Effector memory CD8-positive, alpha-beta T cell (primary cell): ENCODE measurements around the gene DNAH11.
"Not testable (repeated sequence)": the region's sequence is repeated elsewhere in the genome, so short reads cannot be mapped to it uniquely, and the experiment has no call there.

Experiments used
- ATAC-seq: fragments of 150-1000 bp; cut with Tn5 transposase; replicated peaks from 2 replicates; pipeline ENCODE4 v1.10.0; 2021; ENCODE audit warnings: mild to moderate bottlenecking, moderate library complexity
- DNase-seq, 3 experiments: peaks; one replicate each; pipeline ENCODE4 v3.0.0; 2021
- H3K27ac Mint-ChIP-seq, 2 donors: one replicate each; pipeline ENCODE4 v1.8.0; 2022; ENCODE audit warnings: mild to moderate bottlenecking in 2 of 2, mixed read lengths in 2 of 2, moderate library complexity in 2 of 2
- H3K27me3 Mint-ChIP-seq, 2 donors: one replicate each; pipeline ENCODE4 v1.8.0; 2022; ENCODE audit warnings: mixed read lengths in 2 of 2
- H3K36me3 Mint-ChIP-seq: one replicate; pipeline ENCODE4 v1.8.0; 2022; ENCODE audit warnings: mild to moderate bottlenecking, moderate library complexity, mixed read lengths; ENCODE audit not compliant: insufficient read depth
- H3K4me1 Mint-ChIP-seq, 2 donors: one replicate each; pipeline ENCODE4 v1.8.0; 2022; ENCODE audit warnings: low read depth in 2 of 2, mixed read lengths in 2 of 2
- H3K4me3 Mint-ChIP-seq, 2 donors: one replicate each; pipeline ENCODE4 v1.8.0; 2022; ENCODE audit warnings: mild to moderate bottlenecking in 2 of 2, mixed read lengths in 2 of 2, moderate library complexity in 2 of 2
- H3K9me3 Mint-ChIP-seq, 2 donors: one replicate each; pipeline ENCODE4 v1.8.0; 2022; ENCODE audit warnings: mixed read lengths in 2 of 2

Gene DNAH11

DNA sequence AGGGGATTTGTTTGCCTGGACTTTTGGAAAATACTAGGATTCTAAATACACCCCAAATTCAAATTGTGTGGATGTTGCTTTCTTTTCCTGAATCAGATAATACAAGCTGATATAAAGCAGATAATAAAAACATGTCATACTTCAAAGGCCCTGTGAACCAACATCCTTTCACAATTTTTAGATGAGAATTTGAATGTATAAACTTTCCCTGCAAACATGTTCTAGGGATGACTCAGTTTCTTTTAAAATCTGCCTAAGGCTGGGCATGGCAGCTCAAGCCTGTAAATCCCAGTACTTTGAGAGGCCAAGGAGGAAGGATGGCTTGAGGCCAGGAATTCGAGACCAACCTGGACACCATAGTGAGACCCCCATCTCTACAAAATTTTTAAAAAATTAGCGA is 340.7 kb downstream of the DNAH11 start:
- H3K9me3 Mint-ChIP-seq, H3K27ac Mint-ChIP-seq: not testable (repeated sequence)

DNA sequence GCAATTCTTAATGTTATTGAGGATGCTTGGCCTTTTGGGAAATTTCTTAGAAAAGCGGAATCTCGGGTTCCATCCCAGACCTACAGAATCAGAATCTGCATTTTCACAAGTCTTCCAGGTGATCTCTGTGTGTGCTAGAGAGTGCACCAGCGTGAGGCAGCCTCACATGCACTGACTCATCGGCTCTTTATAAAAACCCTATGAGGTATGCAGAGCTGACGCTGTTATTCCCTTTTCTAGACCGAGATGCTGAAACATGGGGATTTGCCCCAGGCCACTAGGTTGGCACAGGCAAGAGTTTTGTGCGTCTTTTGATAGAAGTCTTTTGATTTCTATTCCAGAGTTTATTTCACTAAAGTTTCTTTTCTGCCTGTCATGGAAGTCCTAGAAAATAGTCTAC is 341.7 kb downstream of the DNAH11 start:
- Mint-ChIP-seq H3K36me3 (no peaks in the 10 kb centered on the region), H3K27me3 (no peaks in the 10 kb centered on the region), H3K27ac (no peak overlapping the region), H3K4me1 (no peaks in the 10 kb centered on the region), H3K9me3 (no peaks in the 10 kb centered on the region), H3K4me3 (no peak overlapping the region)
- DNase-seq (no peak), ATAC-seq (no peak)

More for the DNA sequence above, 340.7 kb downstream of the DNAH11 start:
- not testable (repeated sequence) for H3K36me3 Mint-ChIP-seq, H3K4me3 Mint-ChIP-seq, ATAC-seq, H3K27me3 Mint-ChIP-seq, DNase-seq, H3K4me1 Mint-ChIP-seq

DNA sequence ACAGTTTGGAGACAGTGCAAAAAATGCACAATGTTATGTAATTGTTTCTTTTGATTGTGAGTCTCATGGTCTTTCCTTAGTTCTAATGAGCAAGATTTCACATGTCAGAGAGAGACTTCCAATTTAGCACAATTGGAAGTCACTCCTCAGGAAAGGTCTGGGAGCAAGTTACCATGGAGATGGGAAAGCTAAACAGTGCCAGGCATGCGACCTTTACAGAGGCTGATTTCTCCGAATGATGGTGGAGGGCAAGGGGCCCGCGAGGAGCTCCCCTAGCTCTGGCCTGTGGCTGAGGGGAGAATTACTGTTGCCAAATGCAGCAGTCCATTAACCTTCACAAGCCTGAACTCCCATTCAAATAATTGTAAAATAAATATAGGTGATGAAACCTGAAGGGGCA is 343.6 kb downstream of the DNAH11 start:
- Mint-ChIP-seq H3K9me3 (no peaks in the 10 kb centered on the region), H3K27me3 (no peaks in the 10 kb centered on the region), H3K27ac (no peak overlapping the region), H3K36me3 (no peaks in the 10 kb centered on the region), H3K4me1 (no peaks in the 10 kb centered on the region), H3K4me3 (no peak overlapping the region)
- DNase-seq (no peak), ATAC-seq (no peak)

DNA sequence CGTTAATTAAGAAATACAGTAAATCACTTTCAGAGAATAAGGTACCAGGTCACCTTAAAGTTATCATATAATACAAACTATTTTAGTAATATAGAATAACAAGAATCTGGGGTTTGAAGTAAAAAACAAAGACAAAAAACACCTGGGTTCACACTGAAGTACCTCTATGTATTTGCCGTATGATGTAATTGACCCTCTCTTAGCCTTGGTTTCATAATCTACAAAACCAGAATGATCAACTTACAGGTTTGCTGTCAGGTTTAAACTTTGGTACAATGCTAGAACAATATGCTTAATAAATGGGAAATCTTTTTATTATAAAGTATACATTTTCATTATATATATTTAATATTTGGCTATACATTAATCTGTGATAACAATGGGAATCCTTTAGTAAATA is 344.5 kb downstream of the DNAH11 start:
- H3K36me3 Mint-ChIP-seq = no peaks in the 10 kb centered on the region
- H3K27ac Mint-ChIP-seq = no peak overlapping the region
- no peaks in the 10 kb centered on the region for H3K9me3 Mint-ChIP-seq
- ATAC-seq (no peak), DNase-seq (no peak)
- no peaks in the 10 kb centered on the region for H3K27me3 Mint-ChIP-seq
- no peak overlapping the region for H3K4me3 Mint-ChIP-seq
- H3K4me1 Mint-ChIP-seq = no peaks in the 10 kb centered on the region

DNA sequence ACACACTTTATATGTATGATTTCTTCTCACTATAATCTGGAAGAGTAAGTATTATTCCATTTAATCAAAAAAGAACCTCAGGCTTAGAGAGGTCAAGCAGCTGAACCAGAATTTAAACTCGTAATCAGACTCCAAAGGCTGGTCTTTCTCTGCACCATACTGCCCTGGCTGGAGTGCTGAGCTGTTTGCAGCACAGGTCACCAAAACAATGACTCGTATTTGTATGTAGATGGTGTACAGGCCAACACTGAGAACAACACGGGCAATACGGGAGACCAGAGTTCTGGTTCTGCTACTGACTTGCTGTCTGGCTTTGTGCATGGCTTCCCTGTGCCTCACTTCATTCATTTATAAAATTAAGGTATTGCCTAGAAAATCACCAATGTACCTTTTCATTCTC is 344.9 kb downstream of the DNAH11 start:
- no peaks in the 10 kb centered on the region for H3K27me3 Mint-ChIP-seq
- DNase-seq (no peak), ATAC-seq (no peak)
- H3K9me3 Mint-ChIP-seq = no peaks in the 10 kb centered on the region
- H3K4me3 Mint-ChIP-seq = no peak overlapping the region
- no peak overlapping the region for H3K27ac Mint-ChIP-seq
- H3K4me1 Mint-ChIP-seq = no peaks in the 10 kb centered on the region
- H3K36me3 Mint-ChIP-seq = no peaks in the 10 kb centered on the region

DNA sequence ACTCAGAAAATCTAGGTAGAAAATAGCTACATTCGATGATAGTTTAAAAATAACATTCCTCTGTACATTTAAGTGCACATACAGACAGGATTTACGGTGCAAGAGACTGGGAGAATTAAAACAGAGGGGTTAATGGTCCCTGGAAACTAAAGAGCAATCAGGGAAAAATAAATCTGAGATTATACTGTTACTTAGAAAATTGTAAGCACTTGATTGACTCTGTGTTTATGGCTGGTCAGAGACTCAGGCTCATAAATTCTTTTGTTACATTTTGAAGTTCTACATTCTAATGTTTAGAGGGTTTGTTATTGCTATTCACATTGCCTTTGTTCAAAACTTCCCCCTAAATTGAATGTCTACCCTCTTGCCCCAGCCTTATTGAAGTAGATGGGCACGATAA is 348.5 kb downstream of the DNAH11 start:
- Mint-ChIP-seq H3K36me3 (no peaks in the 10 kb centered on the region), H3K27me3 (no peaks in the 10 kb centered on the region), H3K4me1 (no peaks in the 10 kb centered on the region), H3K27ac (no peak overlapping the region), H3K4me3 (no peak overlapping the region), H3K9me3 (no peaks in the 10 kb centered on the region)
- ATAC-seq (no peak), DNase-seq (no peak)

DNA sequence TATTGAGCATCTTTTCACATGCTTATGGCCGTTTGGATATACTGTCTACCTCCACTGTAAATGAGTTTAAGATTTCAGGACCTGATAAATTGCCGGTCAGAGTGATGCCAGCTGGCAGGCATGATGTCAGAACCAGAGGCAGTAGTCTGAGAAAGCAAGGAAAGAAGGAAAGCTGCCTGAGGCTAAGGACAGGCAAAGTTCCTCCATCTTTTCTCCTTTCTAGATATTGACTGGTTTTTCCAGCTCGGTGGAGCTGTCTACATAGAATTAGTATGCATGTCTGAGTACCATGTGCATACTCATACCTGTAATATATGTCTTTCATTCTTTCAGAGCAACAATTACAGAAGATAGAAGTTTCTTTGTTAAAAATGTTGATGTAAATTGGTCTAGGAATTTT is 350.6 kb downstream of the DNAH11 start:
- no peak for ATAC-seq
- H3K36me3 Mint-ChIP-seq = no peaks in the 10 kb centered on the region
- no peak overlapping the region for H3K4me3 Mint-ChIP-seq
- no peaks in the 10 kb centered on the region for H3K27me3 Mint-ChIP-seq
- H3K4me1 Mint-ChIP-seq = peaks cover 5 to 9% of the 10 kb centered on the region in 2 donors
- DNase-seq = no peak
- H3K9me3 Mint-ChIP-seq = no peaks in the 10 kb centered on the region
- no peak overlapping the region for H3K27ac Mint-ChIP-seq

DNA sequence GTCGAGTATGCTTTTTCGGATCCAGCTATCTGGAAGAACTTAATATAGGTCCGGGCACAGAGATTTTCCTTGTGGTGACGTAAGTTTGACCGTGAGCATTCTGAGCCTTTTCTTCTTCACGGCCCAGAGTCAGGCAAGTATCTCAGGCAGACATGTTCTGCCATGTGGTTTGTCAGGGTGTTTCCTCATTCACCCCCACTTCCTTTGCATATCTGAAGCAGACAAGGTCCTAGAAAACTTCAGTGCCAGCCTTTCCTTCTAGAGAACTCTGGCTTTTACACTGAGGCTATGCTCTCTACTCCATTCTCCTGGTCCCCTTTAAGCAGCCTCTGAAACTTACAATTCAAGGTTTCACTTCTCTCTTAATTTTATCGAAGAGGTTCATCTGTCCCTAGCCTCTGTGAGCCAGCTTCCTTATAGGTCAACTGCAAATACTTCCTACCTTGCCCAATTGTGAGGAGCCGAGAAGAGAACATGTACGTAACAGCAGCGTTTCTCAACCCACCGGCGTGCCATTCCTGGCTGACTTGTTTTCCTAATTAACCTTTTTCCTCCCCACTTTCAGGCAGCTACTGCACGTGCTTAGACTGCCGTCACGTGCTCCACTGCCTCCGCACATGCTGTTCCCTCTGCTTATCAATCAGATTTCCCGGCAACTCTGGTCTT is 355.6 kb downstream of the DNAH11 start:
- no peaks in the 10 kb centered on the region for H3K9me3 Mint-ChIP-seq
- H3K4me1 Mint-ChIP-seq = peaks cover 13 to 14% of the 10 kb centered on the region in 2 donors
- no peaks in the 10 kb centered on the region for H3K36me3 Mint-ChIP-seq
- H3K4me3 Mint-ChIP-seq = peak overlapping the region; percentile 65 to 80
- H3K27ac Mint-ChIP-seq = peak overlapping the region; percentile 88 to 96
- DNase-seq (peak in 1 of 3 experiments; percentile 4), ATAC-seq (peak; percentile 75)
- no peaks in the 10 kb centered on the region for H3K27me3 Mint-ChIP-seq

DNA sequence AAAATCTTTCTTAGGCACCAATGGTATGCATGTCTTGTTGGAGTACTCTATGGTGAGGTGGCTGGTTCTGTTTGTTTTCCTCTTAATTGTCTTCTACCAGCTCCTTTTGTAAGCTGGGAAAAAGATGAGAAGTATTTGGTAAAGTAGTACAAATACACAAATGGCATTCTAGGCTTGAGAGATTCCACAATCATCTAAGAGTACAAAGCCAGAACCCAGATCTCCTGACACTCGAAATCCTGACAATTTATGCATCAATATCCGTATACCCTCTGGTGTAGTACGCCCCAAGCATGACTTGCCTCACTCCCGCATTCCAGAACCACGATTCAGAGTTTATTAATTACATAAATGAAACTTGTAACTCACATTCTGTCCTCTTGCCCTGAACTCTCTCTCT is 359.4 kb downstream of the DNAH11 start:
- no peak for DNase-seq
- Mint-ChIP-seq H3K36me3 (no peaks in the 10 kb centered on the region), H3K4me3 (no peak overlapping the region), H3K27me3 (no peaks in the 10 kb centered on the region), H3K4me1 (peaks cover 13 to 14% of the 10 kb centered on the region in 2 donors), H3K27ac (no peak overlapping the region), H3K9me3 (no peaks in the 10 kb centered on the region)
- no peak for ATAC-seq

DNA sequence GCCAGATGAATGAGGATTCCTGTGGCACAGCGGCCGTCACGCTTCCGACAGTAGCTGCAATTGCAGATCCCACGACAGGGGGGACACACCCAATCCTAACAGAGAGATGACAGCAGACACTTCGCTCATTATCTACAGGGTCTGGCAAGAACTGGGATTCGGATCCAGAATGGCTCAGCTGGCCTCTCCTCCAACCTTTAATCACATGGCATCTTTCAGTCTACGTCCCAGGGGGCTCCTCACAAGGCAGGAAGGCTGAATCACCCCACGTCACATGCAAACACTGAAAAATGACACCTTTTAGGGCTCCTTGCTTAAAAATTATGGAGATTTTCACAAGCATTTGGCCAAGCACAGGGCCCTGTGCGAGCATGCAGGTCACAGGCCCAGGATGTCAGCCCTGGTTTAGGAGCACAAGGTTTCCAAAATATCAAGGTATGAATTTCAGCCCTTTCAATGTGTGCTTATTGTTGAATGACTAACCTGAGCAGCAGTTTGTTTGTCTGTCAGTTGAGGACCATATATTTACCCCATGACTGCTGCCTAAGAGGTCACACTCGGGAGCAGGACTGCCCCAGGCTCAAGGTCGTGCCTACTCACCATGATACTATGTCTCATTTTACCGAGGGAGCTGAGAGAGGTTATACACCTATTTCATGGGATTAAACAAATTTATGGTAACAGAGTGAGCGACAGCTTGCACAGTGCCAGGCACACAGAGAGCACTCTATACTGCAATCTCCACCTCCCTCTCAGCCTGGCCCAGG is 360.4 kb downstream of the DNAH11 start:
- no peak overlapping the region for H3K27ac Mint-ChIP-seq
- H3K27me3 Mint-ChIP-seq = no peaks in the 10 kb centered on the region
- ATAC-seq (no peak), DNase-seq (no peak)
- H3K4me3 Mint-ChIP-seq = no peak overlapping the region
- peaks cover 7 to 10% of the 10 kb centered on the region in 2 donors for H3K4me1 Mint-ChIP-seq
- no peaks in the 10 kb centered on the region for H3K36me3 Mint-ChIP-seq
- H3K9me3 Mint-ChIP-seq = no peaks in the 10 kb centered on the region

DNA sequence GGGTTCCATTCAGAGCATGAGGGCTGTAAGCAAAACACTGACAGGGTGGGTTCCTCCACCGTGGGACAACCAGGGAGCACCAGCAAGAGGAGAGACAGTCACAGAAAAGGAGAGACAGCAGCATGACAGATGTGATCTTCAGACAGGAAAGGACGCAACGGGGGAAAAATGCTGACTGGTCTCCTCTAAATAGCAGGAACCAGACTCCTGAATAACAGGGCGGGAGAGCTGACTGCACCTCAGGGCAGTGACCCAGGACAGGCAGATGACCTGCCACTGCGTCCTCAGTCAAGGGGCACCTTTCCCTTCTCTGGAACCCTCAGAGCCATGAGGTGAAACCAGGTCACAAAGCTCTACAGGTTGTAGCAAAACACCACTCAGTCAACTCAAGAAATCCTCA is 365.9 kb downstream of the DNAH11 start:
- no peaks in the 10 kb centered on the region for H3K27me3 Mint-ChIP-seq

DNA sequence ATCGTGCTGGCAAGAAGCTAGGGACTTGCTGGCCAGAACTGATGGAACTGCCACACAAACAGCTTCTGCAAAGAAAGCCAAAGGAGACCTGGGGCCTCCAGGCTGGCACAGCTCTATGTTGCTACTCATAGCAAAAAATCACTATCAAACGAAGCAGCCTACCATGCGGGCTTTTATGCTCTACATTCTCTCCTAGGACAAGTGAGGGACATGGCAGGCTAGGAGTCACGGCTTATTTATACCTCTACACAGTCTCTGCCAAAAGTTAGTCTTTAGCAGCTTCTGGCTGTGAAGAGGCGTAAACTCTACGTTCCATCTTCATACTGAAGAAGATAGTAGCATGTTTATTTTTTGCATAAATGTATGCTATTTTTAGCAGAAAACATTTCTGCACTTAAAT is 367.4 kb downstream of the DNAH11 start:
- DNase-seq (no peak), ATAC-seq (no peak)
- no peaks in the 10 kb centered on the region for H3K9me3 Mint-ChIP-seq
- no peaks in the 10 kb centered on the region for H3K36me3 Mint-ChIP-seq
- peaks cover 0 to 5% of the 10 kb centered on the region in 2 donors for H3K27me3 Mint-ChIP-seq
- no peak overlapping the region for H3K27ac Mint-ChIP-seq
- no peak overlapping the region for H3K4me3 Mint-ChIP-seq
- no peaks in the 10 kb centered on the region for H3K4me1 Mint-ChIP-seq

More for the DNA sequence above, 365.9 kb downstream of the DNAH11 start:
- ATAC-seq (no peak), DNase-seq (no peak)
- no peaks in the 10 kb centered on the region for H3K36me3 Mint-ChIP-seq
- H3K27ac Mint-ChIP-seq = no peak overlapping the region
- H3K4me1 Mint-ChIP-seq = no peaks in the 10 kb centered on the region
- H3K9me3 Mint-ChIP-seq = no peaks in the 10 kb centered on the region
- no peak overlapping the region for H3K4me3 Mint-ChIP-seq

DNA sequence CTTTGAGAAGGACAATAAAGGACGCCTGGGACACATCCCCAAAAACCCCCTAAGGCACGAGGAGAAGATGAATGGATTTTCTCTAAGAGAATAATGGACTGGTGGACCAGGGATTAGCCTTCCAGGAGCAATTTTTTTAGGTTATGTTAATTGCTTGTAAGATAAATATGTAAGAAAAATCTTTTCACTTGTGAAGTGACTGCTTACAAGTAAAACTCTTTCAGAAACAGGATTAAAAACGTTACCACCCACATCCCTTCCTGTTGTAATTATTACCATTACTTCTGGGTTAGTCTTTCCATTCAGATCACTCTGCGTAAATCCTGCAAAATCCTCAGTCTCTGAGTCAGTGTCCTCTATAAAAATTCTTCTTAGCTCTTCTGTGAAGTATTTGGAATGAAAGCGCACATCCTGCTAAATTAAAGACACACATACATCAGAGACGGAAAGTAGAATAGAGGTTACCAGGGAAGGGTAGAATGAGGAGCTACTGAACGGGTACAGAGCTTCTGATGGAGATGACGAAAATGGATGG is 368.6 kb downstream of the DNAH11 start:
- Mint-ChIP-seq H3K27ac (no peak overlapping the region), H3K36me3 (no peaks in the 10 kb centered on the region), H3K4me1 (no peaks in the 10 kb centered on the region), H3K4me3 (no peak overlapping the region), H3K27me3 (peaks cover 0 to 6% of the 10 kb centered on the region in 2 donors), H3K9me3 (no peaks in the 10 kb centered on the region)
- DNase-seq (no peak), ATAC-seq (no peak)

DNA sequence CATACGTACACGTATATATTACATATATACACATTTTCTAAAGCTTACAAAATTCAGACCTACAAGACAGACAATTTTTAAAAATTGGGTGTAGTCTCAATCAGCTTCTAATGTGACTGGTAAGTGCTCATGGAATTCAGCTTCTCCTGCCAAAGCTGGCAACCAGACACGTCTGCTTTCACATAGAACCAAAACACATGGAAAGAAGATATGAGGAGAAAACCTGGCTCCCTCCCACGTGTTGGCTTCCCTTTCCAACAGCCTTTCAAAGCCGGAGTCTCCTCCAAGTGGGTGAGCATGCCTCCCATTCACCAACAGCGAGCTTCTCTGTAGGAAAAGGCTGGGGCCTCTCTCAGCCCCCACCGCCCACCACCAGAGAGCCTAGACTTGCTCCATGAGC is 369.5 kb downstream of the DNAH11 start:
- H3K4me3 Mint-ChIP-seq = no peak overlapping the region
- peaks cover 0 to 6% of the 10 kb centered on the region in 2 donors for H3K27me3 Mint-ChIP-seq
- H3K36me3 Mint-ChIP-seq = no peaks in the 10 kb centered on the region
- H3K27ac Mint-ChIP-seq = no peak overlapping the region
- H3K4me1 Mint-ChIP-seq = no peaks in the 10 kb centered on the region
- DNase-seq (no peak), ATAC-seq (no peak)
- H3K9me3 Mint-ChIP-seq = no peaks in the 10 kb centered on the region
